Measurements from ENCODE around the gene SLC25A42.

Gene SLC25A42

GRCh38 chr19:19061506-19061905 lies 2.3 kb upstream of the SLC25A42 start:
- no peak for FAIRE-seq
- DNase-seq (ENCODE audit: insufficient read length) = no peak
- TF ChIP-seq POLR2AphosphoS5 (IDR thresholded peaks at IDR 0.05; ENCODE audit: low read depth, low read length) (no peak), POLR2A (IDR thresholded peaks at IDR 0.05; ENCODE audit: low read depth, low read length) (no peak), TAF1 (IDR thresholded peaks at IDR 0.05; ENCODE audit: borderline replicate concordance, low read depth, low read length) (no peak)

DNA sequence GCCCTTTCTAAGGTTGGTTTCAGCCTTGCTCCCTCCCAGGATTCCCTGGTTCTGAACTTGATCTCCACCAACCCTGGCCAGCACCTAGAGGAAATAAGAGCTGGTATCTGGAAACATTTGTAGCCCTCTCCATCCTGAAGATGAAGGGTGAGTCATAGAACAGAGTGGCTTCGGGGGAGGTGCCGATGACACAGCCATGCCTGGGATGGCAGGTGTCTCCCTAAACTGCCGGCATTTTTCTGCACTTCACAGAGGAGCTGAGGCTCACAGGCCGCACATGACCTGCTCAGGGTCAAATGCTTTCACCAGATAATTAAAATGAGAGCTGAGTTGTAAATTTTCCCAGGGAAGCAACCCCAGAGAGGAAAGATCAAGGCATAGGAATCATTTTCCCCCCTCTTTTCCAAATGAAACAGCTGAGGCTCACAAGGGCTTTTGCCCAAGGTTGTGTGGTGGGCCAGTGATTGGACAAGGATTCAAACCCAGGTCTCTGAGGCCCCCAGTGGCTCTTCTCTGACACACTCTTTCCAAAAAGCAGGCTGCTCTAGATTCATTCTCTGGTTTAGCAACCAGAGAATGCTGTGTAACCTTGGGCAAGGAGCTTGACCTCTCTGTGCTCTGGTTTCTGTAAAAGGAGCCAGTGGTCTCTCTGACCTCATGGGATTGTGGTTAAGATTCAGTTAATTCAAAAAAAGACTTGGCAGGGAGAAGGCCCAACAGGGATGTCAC lies 1.2 kb upstream of the SLC25A42 start:
- FAIRE-seq (no peak), DNase-seq (ENCODE audit: insufficient read length) (no peak)
- TF ChIP-seq POLR2AphosphoS5 (IDR thresholded peaks at IDR 0.05; ENCODE audit: low read depth, low read length) (no peak), TAF1 (IDR thresholded peaks at IDR 0.05; ENCODE audit: borderline replicate concordance, low read depth, low read length) (no peak), POLR2A (IDR thresholded peaks at IDR 0.05; ENCODE audit: low read depth, low read length) (no peak)

- no peak for TF ChIP-seq POLR2AphosphoS5 (IDR thresholded peaks at IDR 0.05; ENCODE audit: low read depth, low read length)
- FAIRE-seq = no peak
- no peak for DNase-seq (ENCODE audit: insufficient read length)
Observed at GRCh38 chr19:19064098-19064722, 416 bp downstream of the SLC25A42 start.

GRCh38 chr19:19064811-19065745 lies 1.3 kb downstream of the SLC25A42 start:
- FAIRE-seq (peak; percentile 78), DNase-seq (ENCODE audit: insufficient read length) (no peak)
- TF ChIP-seq POLR2AphosphoS5 (IDR thresholded peaks at IDR 0.05; ENCODE audit: low read depth, low read length) (no peak), TAF1 (IDR thresholded peaks at IDR 0.05; ENCODE audit: borderline replicate concordance, low read depth, low read length) (no peak), POLR2A (IDR thresholded peaks at IDR 0.05; ENCODE audit: low read depth, low read length) (no peak)

DNA sequence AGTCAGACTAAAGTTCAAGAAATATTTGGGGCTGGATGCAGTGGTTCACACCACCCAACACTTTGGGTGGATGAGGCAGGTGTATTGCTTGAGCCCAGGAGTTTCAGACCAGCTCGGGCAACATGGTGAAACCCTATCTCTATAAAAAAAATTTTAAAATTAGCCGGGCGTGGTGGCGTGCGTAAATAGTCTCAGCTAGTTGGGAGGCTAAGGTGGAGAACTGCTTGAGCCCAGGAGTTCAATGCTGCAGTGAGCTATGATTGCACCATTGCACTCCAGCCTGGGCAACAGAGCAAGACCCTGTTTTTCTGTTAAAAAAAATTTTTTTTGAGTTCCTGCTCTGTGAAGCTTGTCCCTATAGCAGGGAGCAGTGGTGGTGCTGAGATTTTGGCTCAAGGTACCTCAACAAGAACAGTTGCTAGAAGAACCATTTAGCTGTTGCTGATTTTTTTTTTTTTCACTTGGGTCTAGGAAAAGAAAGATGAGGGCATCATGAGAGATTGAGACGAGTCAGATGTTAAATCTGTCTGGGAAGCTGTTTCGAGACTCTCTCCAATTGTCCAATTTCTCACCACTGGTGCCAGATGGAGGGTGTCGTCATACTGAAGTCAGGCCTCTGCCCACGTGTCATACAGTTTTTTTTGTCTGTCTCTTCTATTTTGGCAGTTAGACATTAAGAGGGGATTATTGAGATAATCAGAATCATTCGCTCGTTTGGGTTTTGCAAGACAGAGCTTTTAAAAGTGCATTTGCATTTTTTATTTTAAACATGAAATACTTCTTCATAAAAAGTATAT lies 3.7 kb downstream of the SLC25A42 start:
- no peak for TF ChIP-seq POLR2A (IDR thresholded peaks at IDR 0.05; ENCODE audit: low read depth, low read length)
- TF ChIP-seq TAF1 (IDR thresholded peaks at IDR 0.05; ENCODE audit: borderline replicate concordance, low read depth, low read length) = no peak
- no peak for TF ChIP-seq POLR2AphosphoS5 (IDR thresholded peaks at IDR 0.05; ENCODE audit: low read depth, low read length)
- DNase-seq (ENCODE audit: insufficient read length) = no peak
- FAIRE-seq = no peak

GRCh38 chr19:19068659-19069654 lies 5.2 kb downstream of the SLC25A42 start:
- DNase-seq (ENCODE audit: insufficient read length) = no peak
- FAIRE-seq = no peak
- TF ChIP-seq TAF1 (IDR thresholded peaks at IDR 0.05; ENCODE audit: borderline replicate concordance, low read depth, low read length) (no peak), POLR2AphosphoS5 (IDR thresholded peaks at IDR 0.05; ENCODE audit: low read depth, low read length) (no peak), POLR2A (IDR thresholded peaks at IDR 0.05; ENCODE audit: low read depth, low read length) (no peak)

DNA sequence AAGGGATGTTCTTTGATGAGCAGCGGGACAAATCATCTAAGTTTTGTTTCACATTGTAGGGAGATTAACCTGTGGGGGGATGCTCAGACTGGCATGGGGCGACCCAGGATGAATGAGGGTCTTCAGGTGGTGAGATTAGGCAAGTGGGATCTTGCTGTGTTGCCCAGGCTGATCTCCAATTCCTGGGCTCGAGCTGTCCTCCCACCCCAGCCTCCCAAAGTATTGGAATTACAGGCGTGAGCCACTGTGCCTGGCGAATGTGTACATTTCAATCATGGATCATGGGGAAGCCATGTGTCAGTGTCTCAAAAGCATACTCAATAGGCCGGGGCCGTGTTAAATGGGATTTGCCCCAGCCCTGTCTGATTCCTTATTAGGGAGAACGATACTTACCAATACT lies 8.1 kb downstream of the SLC25A42 start:
- DNase-seq (ENCODE audit: insufficient read length) (no peak), FAIRE-seq (no peak)
- TF ChIP-seq POLR2A (IDR thresholded peaks at IDR 0.05; ENCODE audit: low read depth, low read length) = no peak
- TF ChIP-seq TAF1 (IDR thresholded peaks at IDR 0.05; ENCODE audit: borderline replicate concordance, low read depth, low read length) = no peak
- TF ChIP-seq POLR2AphosphoS5 (IDR thresholded peaks at IDR 0.05; ENCODE audit: low read depth, low read length) = no peak

DNA sequence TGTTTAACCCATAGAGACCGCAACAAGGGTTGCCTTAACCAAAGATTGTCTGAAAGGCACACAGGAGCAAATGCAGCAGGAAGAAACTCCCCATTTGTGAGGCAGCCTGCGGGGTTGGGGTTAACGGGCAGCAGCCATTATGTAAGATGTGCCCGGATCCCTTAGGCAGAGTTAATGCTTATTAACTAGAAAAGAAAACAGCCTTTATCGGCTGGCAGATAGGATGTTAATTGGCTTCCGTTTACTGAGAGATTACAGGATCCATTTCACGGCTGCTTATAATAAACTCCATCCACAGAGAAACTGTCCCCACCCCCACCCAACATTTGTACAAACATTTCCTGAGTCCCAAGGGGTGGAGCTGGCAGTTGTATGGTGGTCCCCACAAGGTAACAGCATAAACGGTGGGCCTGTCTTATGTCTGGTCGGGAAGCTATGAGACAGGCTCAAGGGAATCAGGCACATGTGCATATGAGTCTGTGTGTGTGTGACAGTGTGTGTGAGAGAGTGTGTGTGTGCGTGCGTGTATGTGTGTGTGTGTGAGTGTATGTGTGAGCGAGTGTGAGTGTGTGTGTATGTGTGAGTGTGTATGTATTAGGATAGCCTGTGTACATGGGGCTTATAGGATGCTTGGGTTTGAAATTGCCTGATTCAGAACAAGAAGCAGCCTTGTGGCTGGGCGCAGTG lies 10.5 kb downstream of the SLC25A42 start:
- FAIRE-seq (no peak), DNase-seq (ENCODE audit: insufficient read length) (no peak)
- TF ChIP-seq TAF1 (IDR thresholded peaks at IDR 0.05; ENCODE audit: borderline replicate concordance, low read depth, low read length) (no peak), POLR2A (IDR thresholded peaks at IDR 0.05; ENCODE audit: low read depth, low read length) (no peak), POLR2AphosphoS5 (IDR thresholded peaks at IDR 0.05; ENCODE audit: low read depth, low read length) (no peak)

GRCh38 chr19:19075126-19075525 lies 11.3 kb downstream of the SLC25A42 start:
- no peak for FAIRE-seq
- no peak for DNase-seq (ENCODE audit: insufficient read length)

More at GRCh38 chr19:19075126-19075525, 11.3 kb downstream of the SLC25A42 start:
- no peak for TF ChIP-seq TAF1 (IDR thresholded peaks at IDR 0.05; ENCODE audit: borderline replicate concordance, low read depth, low read length)
- TF ChIP-seq POLR2AphosphoS5 (IDR thresholded peaks at IDR 0.05; ENCODE audit: low read depth, low read length) = no peak
- TF ChIP-seq POLR2A (IDR thresholded peaks at IDR 0.05; ENCODE audit: low read depth, low read length) = no peak

Measured in GM12892 (cell line).